Body of pancreas (tissue), 4 donors: Measurements from ENCODE around the gene ERVW-1.

Experiments used
- POLR2A ChIP-seq, 3 donors: fragments of 450-650 bp; IDR thresholded peaks; one replicate each; pipeline ENCODE4 v1.6.1; 2016; ENCODE audit warnings: antibody characterized with exemption in 3 of 3, mild to moderate bottlenecking in 2 of 3
- TF ChIP-seq, protein P1 (sequence below), 7 experiments: fragments of 450-650 bp in 4 of 7; fragments of 200-600 bp in 3 of 7; sonication (generic) in 3 of 7; IDR thresholded peaks; one replicate each; pipeline ENCODE4 v1.5.1; 2016 to 2019; ENCODE audit warnings: antibody characterized with exemption in 7 of 7

GRCh38 chr7:92520024-92520423 is 42.3 kb upstream of the ERVW-1 start:
- TF ChIP-seq, protein P1, sequence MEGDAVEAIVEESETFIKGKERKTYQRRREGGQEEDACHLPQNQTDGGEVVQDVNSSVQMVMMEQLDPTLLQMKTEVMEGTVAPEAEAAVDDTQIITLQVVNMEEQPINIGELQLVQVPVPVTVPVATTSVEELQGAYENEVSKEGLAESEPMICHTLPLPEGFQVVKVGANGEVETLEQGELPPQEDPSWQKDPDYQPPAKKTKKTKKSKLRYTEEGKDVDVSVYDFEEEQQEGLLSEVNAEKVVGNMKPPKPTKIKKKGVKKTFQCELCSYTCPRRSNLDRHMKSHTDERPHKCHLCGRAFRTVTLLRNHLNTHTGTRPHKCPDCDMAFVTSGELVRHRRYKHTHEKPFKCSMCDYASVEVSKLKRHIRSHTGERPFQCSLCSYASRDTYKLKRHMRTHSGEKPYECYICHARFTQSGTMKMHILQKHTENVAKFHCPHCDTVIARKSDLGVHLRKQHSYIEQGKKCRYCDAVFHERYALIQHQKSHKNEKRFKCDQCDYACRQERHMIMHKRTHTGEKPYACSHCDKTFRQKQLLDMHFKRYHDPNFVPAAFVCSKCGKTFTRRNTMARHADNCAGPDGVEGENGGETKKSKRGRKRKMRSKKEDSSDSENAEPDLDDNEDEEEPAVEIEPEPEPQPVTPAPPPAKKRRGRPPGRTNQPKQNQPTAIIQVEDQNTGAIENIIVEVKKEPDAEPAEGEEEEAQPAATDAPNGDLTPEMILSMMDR (IDR thresholded peaks at IDR 0.05): no peak
- no peak for TF ChIP-seq POLR2A (IDR thresholded peaks at IDR 0.05)
